Measurements from ENCODE around the gene CYTH3.
"Not testable (repeated sequence)": the region's sequence is repeated elsewhere in the genome, so short reads cannot be mapped to it uniquely, and the experiment has no call there.

The CYTH3 gene, protein sequence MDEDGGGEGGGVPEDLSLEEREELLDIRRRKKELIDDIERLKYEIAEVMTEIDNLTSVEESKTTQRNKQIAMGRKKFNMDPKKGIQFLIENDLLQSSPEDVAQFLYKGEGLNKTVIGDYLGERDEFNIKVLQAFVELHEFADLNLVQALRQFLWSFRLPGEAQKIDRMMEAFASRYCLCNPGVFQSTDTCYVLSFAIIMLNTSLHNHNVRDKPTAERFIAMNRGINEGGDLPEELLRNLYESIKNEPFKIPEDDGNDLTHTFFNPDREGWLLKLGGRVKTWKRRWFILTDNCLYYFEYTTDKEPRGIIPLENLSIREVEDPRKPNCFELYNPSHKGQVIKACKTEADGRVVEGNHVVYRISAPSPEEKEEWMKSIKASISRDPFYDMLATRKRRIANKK

DNA sequence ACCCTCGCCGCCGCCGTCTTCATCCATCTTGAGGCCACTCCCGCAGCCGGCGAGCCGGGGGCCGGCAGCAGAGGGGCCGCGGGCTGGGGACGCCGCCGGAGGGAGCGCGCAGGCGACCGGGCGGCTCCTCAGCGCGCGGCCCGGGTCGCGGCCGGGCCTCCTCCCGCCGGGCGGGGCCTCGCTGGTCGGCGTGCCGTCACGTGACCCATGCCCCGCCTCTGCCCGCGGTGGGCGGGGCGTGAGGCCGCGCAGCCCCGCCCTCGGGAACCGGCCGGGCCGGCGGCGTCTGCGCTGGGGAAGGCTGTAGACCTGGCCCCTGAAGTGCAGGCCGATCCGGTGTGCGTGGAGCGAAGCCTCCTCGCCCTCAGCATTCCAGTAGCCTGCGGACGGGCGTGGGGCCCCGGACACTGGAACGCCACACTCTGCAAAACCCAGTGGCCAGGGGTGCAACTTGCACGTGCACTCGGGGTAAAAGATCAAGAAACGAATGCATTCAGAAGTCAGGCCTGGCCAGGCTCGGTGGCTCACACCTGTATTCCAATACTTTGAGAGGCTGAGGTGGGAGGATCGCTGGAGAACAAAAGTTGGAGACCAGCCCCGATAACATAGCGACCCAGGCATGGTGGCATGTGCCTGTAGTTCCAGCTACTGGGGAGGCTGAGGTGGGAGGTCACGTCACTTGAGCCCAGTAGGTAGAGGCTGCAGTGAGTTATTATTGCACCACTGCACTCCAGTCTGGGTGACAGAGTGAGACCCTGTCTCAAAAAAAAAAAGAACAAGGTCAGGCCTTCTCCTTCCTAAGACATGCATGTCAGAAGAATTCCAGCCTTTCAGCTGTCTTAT, at the start of gene CYTH3:
Gene CYTH3, minus strand, starts transcription at position 144 of the 843 bp plus-strand sequence. Its CDS starts 117 bp downstream, at position 27.
- DNase-seq (ENCODE audit: low read depth in 3 of 3) = peak; percentile 50 to 68 (median 55)

DNA sequence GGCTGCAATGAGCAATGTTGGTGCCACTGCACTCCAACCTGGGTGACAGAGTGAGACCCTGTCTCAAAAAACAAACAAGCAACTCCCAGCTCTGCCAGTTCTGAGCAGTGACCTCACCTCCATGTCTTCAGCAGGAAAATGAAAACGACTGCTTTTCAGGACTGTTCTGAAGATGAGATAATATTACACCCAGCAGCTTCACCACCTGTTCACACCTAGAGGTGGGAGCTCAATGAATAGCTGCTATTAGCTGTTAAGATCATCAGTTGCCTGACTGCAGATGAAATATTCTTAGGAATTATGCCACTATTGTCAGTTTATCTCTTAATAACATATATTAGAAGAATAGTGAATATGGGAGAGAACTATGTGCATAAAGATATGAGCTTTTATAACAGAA, 48.4 kb upstream of the CYTH3 start:
- no peak for DNase-seq (ENCODE audit: low read depth in 3 of 3)

DNA sequence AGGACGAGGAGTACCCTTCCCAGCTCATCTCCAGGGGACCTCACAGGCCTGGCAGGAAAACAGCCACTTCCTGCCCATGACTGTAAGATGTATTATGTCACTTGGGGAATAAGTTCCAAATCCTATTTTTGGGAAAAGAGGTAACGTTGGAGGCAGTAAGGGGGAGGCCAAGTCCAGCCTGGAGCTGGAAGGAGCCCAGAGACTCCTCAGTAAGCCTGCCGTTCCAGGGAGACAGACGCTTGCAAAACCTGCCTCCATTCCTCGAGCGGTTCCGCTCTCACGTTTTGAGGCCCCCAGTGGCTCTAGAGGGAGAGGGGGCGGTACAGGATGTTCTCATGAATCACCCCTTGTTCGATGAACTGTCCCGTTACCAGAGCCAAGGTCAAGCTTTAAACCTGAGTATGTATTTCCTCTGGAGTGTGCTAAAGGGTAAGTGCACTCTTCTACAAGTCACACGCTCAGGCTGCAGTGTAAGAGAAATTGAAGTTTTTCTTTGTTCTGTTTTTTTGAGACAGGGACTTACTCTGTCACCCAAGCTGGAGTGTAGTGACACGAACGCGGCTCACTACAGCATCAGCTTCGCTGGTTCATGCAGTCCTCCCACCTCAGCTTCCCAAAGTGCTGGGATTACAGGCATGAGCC, 45.5 kb upstream of the CYTH3 start:
- DNase-seq (ENCODE audit: low read depth in 3 of 3) = no peak

DNA sequence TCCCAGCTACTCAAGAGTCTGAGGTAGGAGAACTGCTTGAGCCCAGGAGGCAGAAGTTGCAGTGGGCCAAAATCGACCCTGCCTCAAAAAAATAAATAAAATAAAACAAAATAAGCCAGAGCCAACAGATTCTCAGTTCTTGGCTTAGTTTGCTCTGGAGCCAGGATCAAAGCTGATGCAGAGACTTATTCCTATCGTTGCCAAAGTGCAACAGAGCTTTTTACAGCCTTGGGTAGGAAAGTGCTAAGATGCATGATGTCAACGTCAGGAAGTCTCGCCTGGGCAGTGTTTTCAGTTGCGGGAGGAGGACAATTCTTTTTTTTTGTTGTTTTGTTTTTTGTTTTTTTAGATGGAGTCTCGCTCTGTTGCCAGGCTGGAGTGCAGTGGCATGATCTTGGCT, 43.8 kb upstream of the CYTH3 start:
- DNase-seq (ENCODE audit: low read depth in 3 of 3) = no peak

DNA sequence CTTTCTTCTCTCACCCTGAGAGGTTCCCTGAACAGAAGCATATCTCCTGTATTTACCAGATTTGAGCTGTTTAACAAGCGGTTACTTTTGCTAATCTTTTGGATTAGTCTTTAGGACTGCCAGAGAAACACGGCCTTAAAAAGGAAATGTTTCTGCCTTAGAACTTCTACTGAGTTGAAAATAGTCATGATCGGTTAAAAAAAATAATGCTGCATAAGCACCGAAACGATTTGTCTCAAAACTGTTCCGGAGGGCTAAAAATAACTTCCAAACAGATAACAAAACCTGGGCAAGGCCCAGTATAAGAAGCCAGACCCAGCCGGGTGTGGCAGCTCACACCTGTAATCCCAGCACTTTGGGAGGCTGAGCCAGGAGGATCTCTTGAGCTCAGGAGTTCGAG, 43.3 kb upstream of the CYTH3 start:
- no peak for DNase-seq (ENCODE audit: low read depth in 3 of 3)

DNA sequence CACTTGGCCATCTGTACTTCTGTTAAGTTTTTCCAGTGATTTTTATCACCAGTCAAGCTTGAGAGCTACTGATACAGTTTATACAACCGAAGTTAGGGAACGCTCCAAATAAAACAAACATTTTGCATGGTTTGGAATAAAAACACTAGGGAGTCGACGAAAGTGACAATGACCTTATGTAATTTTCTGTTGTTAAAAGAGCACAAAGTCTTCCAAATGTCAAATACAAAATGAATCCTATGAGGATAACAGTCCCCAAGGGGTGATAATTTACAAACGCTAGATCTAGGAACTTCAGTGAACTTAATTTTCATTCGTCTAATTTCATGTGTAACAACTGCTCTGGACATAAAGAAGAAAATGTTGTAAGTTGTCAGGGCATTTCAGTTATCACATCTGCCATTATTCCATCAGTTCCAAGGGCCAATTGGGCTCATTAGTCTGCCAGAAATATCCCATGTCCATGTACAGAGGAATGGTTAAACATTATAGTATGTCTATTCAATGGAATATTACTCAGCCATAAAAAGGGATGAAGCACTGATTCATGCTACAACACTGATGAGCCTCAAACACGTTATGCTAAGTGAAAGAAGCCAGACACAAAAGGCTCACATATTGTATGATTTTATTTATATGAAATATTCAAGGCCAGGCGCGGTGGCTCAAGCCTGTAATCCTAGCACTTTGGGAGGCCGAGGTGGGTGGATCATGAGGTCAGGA, 38.0 kb upstream of the CYTH3 start:
- no peak for DNase-seq (ENCODE audit: low read depth in 3 of 3)

DNA sequence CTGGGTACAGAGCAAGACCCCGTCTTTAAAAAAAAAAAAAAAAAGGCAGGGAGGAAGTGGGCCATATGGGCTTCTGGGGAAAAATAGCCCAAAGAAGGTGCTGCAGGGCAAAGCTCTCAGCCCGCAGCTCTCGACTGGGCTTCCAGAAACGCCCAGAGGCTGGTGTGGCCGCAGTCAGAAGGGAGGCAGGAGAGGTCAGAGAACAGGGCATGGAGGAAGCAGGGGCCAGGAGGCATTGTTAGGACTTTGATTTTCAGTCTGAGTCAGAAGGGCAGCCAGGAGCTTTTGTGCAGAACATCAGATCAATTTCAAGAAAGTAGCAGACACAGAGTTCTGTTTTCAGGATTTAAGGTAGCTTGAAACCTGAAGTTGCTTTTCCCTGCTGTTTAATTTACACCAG, 35.3 kb upstream of the CYTH3 start:
- DNase-seq (ENCODE audit: low read depth in 3 of 3) = no peak

DNA sequence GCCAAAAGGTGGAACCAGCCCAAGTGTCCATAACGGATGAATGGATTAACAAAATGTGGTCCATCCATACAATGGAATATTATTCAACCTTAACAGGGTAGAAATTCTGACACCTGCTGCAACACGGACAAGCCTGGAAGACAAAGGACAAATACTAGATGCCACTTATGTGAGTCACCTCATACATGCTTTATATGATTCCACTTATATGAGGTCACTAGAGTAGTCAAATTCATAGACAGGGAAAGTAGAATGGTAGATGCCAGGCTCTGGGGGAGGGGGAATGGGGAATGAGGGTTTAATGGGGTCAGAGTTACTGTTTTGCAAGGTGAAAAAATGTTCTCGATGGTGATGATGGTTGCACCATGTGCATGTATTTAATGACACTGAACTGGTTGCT, 34.0 kb upstream of the CYTH3 start:
- no peak for DNase-seq (ENCODE audit: low read depth in 3 of 3)

DNA sequence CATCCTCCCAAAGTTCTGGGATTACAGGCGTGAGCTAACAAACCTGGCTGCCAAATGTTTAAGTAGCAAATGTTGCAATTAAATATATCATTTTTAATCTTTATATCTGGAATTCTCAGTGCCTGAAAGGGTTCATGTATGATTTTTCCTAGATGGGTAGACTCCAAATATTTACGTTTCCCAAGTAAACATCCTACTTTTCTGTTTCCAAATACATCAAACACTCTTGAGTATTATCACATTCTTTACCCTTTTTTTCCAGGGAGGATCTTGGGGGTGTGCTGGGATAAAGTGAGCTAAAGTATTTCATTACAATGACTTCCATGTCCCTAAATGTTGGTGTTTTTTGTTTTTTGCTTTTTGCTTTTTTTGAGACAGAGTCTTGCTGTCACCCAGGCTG, 32.9 kb upstream of the CYTH3 start:
- no peak for DNase-seq (ENCODE audit: low read depth in 3 of 3)

DNA sequence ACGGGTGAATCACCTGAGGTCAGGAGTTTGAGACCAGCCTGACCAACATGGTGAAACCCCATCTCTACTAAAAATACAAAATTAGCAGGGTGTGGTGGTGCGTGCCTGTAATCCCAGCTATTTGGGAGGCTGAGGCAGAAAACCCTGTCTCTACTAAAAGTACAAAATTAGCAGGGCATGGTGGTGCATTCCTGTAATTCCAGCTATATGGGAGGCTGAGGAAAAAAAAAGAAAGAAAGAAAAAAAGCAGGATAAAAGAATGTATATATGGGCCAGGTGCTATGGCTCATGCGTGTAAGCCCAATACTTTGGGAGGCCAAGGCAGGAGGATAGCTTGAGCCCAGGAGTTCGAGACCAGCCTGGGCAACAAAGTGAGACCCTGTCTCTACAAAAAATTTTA, 29.0 kb upstream of the CYTH3 start:
- not testable (repeated sequence) for DNase-seq (ENCODE audit: low read depth in 3 of 3)

DNA sequence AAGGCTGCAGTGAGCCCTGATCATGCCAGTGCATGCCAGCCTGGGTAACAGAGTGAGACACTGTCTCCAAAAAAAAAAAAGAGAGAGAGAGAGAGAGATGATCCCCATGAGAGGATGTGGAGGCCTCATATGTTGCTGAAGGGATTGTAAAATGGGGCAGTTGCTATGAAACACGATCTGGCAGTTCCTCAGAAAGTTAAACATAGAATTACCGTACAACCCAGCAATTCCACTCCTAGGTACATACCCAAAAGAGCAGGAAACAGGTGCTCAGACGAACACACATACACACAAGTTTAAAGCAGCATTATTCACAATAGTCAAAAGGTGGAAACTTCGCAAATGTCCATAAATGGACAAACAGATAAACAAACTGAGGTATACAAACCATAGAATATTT, 27.4 kb upstream of the CYTH3 start:
- no peak for DNase-seq (ENCODE audit: low read depth in 3 of 3)

DNA sequence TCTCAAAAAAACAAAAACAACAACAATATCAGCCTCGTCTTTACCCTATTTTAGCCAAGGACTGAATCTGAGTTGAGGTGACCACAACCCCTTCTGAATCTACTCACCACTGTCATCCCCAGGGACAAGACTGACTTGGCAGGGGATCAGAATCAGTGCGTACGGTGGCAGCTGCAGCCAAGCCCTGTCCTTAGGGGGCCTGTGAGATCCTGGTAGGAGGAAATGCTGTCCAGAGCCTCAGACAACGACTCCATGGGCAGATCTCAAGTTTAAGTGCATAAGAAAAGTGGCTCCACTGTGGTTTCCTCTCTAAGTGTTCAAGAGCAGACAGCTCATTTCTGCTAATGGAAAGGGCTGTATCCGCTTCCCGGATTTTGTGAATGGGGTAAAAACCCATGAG, 22.4 kb upstream of the CYTH3 start:
- no peak for DNase-seq (ENCODE audit: low read depth in 3 of 3)

DNA sequence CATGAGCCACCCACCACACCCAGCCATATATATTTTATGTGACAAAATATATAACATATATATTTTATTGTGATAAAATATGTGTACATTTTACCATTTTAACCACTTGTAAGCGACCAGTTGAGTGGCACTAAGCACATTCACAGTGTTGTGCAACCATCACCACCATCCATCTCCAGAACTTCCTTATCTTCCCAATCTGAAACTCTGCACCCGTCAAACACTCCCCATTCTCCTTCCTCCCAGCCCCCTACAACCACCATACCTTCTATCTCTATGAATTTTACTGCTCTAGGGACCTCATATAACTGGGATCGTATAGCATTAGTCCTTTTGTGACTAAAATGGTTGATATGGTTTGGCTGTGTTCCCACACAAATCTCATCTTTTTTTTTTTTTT, 20.8 kb upstream of the CYTH3 start:
- no peak for DNase-seq (ENCODE audit: low read depth in 3 of 3)

DNA sequence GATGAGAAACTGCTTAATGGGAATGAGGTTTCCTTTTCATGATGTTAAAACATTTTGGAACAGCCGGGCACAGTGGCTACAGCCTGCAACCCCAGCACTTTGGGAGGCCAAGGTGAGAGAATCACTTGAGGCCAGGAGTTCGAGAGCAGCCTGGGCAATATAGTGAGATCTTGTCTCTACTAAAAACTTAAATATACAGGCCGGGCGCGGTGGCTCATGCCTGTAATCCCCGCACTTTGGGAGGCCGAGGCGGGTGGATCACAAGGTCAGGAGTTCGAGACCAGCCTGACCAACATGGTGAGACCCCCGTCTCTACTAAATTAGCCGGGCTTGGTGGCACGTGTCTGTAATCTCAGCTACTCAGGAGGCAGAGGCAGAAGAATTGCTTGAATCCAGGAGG, 19.5 kb upstream of the CYTH3 start:
- not testable (repeated sequence) for DNase-seq (ENCODE audit: low read depth in 3 of 3)

DNA sequence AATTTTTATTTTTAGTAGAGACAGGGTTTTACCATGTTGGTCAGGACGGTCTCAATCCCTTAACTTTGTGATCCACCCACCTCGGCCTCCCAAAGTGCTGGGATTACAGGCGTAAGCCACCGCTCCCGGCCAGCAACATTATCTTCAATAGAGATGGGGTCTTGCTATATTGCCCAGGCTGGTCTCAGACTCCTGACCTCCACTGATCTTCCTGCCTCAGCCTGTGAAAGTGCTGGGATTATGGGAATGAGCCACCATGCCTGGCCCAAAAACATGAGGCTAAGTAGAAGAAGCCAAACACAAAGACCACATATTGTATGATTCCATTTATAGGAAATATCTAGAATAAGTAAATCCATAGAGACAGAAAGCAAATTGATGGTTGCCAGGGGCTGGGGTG, 19.1 kb upstream of the CYTH3 start:
- no peak for DNase-seq (ENCODE audit: low read depth in 3 of 3)

DNA sequence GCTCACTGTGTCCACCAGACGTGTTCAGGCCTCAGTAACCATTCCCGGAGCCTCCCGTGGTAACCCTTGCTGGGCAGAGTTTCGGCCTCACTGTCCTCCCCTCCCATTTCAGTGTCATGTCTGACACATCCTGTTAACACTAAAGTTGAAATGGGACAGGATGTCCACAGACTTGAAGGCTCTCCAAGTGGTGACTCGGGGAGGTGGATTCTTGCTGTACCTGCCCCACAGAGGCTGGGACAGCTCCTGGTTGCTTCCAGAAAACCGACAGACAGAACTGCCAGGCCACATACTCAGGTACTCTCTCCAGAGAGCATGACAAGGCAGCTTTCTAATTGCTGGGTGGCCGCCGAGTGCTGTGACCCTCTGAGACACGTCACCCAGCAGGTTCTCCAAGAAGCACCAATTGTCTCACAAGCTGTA, 17.9 kb upstream of the CYTH3 start:
- no peak for DNase-seq (ENCODE audit: low read depth in 3 of 3)

DNA sequence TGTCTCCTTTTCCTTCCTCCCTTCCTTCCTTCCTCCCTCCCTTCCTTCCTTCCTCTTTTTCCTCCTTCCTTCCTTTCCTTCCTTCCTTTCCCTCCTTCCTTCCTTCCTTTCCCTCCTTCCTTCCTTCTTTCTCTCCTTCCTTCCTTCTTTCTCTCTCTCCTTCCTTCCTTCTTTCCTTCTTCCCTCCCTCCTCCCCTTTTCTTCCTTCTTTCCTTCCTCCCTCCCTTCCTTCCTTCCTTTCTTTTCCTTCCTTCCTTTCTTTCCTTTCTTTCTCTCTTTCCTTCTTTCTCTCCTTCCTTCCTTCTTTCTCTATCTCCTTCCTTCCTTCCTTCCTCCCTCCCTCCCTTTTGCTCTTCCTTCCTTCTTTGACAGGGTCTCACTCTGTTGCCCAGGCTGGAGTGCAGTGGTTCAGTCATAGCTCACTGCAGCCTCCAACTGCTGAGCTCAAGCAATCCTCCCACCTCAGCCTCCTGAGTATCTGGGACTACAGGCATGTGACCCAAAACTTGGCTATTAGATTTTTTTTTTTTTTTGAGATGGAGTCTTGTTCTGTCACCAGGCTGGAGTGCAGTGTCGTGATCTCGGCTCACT, 15.9 kb upstream of the CYTH3 start:
- DNase-seq (ENCODE audit: low read depth in 3 of 3) = no peak

DNA sequence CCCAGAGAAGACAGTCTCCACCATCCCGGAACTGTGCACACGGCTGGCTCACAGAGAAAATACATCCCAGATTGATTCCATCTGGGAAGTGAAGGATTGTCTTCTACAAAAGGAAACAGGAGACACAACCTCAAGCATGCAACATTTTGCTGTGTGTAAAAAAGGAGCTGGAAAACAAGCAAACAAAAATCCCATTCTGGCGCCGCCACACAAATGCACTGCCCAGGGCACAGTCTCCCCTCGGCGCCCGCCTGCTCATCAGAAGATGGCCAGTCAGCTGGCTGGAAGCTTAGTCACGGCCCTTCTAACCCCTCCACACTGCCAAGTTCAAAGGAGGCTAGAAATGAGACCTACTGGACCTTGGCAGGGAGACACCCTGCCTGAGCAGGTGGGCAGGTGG, 14.1 kb upstream of the CYTH3 start:
- no peak for DNase-seq (ENCODE audit: low read depth in 3 of 3)

DNA sequence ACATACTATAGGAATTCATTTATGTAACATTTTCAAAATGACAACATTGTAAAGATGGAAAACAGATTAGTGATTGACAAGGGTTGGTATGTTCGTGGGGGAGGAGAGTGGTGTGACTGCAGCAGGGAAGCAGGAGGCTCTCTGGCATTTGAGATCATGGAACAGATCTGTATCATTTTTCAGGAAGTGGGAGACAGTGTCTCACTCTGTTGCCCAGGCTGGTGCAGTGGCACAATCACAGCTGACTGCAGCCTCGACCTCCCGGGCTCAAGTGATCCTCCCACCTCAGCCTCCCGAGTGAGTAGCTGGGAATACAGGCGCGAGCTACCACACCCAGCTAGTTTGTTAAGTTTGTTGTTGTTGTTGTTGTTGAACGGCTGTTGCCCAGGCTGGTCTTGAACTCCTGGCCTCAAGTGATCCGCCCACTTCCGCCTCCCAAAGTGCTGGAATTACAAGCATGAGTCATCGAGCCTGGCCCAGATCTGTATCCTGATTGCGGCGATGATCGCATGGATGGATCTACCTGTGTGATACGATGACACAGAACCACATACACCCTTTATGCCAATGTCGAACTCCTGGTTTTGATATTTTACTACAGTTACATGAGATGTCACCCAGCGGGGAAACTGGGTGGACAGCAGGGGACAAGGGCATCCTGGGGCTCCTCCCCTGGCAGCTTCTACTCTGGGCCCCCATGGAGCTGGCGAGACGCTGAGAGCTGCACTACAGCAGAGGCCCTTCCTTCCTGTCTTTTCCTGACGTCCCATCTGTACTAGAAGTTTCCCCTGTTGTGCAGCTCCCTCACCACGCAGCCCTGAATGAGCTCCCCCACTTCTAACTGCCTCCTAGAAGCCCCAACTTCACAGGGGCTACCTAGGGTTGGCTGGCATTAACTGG, 12.3 kb upstream of the CYTH3 start:
- no peak for DNase-seq (ENCODE audit: low read depth in 3 of 3)

DNA sequence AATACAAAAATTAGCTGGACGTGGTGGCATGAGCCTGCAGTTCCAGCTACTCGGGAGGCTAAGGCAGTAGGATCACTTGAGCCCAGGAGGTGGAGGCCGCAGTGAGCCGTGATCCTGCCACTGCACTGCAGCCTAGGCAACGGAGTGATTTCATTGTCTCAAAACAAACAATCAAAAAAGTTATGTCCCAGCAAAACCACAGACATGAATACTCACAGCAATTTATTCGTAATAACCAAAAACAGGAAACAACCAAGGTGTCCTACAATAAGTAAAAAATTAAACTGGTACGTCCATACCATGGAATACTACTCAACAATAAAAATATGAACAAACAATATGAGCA, 11.6 kb upstream of the CYTH3 start:
- no peak for DNase-seq (ENCODE audit: low read depth in 3 of 3)
